ENCODE results near the gene CDH12.
"Not testable (repeated sequence)": the region's sequence is repeated elsewhere in the genome, so short reads cannot be mapped to it uniquely, and the experiment has no call there.

CDH12 gene

GRCh38 chr5:22188651-22189050 is 664.5 kb downstream of the CDH12 start:
- intact Hi-C loops (cut with DNase I) = not testable (repeated sequence)

GRCh38 chr5:22187632-22188228 is 665.4 kb downstream of the CDH12 start:
- intact Hi-C loops (cut with DNase I); DNase-seq: not testable (repeated sequence)

More at GRCh38 chr5:22188651-22189050, 664.5 kb downstream of the CDH12 start:
- DNase-seq = not testable (repeated sequence)

- intact Hi-C loops (cut with DNase I); DNase-seq: not testable (repeated sequence)
These were observed 683.9 kb downstream of the CDH12 start for GRCh38 chr5:22169226-22169625.

GRCh38 chr5:22168704-22169103 is 684.4 kb downstream of the CDH12 start:
- DNase-seq; intact Hi-C loops (cut with DNase I): not testable (repeated sequence)

- intact Hi-C loops (cut with DNase I); DNase-seq: not testable (repeated sequence)
These were observed 687.2 kb downstream of the CDH12 start for GRCh38 chr5:22165931-22166330.

GRCh38 chr5:22164910-22165748 is 688.0 kb downstream of the CDH12 start:
- DNase-seq; intact Hi-C loops (cut with DNase I): not testable (repeated sequence)

- intact Hi-C loops (cut with DNase I); DNase-seq: not testable (repeated sequence)
These were observed 696.2 kb downstream of the CDH12 start for GRCh38 chr5:22156953-22157352.

- intact Hi-C loops (cut with DNase I); DNase-seq: not testable (repeated sequence)
These were observed 698.4 kb downstream of the CDH12 start for GRCh38 chr5:22154779-22155178.

- intact Hi-C loops (cut with DNase I); DNase-seq: not testable (repeated sequence)
These were observed 701.3 kb downstream of the CDH12 start for GRCh38 chr5:22151801-22152200.

GRCh38 chr5:22140418-22140817 is 712.7 kb downstream of the CDH12 start:
- DNase-seq; intact Hi-C loops (cut with DNase I): not testable (repeated sequence)

- intact Hi-C loops (cut with DNase I); DNase-seq: not testable (repeated sequence)
These were observed 713.4 kb downstream of the CDH12 start for GRCh38 chr5:22139662-22140300.

- intact Hi-C loops (cut with DNase I) = no loop called here
- DNase-seq = no peak
These were observed 741.8 kb downstream of the CDH12 start for GRCh38 chr5:22111320-22111719.

- no peak for DNase-seq
- intact Hi-C loops (cut with DNase I) = no loop called here
These were observed 743.8 kb downstream of the CDH12 start for GRCh38 chr5:22109315-22109714.

- intact Hi-C loops (cut with DNase I) = no loop called here
- no peak for DNase-seq
These were observed 744.6 kb downstream of the CDH12 start for GRCh38 chr5:22108545-22108944.

- DNase-seq = no peak
- intact Hi-C loops (cut with DNase I) = no loop called here
These were observed 750.3 kb downstream of the CDH12 start for GRCh38 chr5:22102823-22103359.

- intact Hi-C loops (cut with DNase I) = no loop called here
- DNase-seq = no peak
These were observed 764.6 kb downstream of the CDH12 start for GRCh38 chr5:22088517-22088916.

GRCh38 chr5:22079566-22079965 is 773.6 kb downstream of the CDH12 start:
- intact Hi-C loops (cut with DNase I) = no loop called here
- no peak for DNase-seq

GRCh38 chr5:22079002-22079401 is 774.1 kb downstream of the CDH12 start:
- no peak for DNase-seq
- intact Hi-C loops (cut with DNase I) = no loop called here

- intact Hi-C loops (cut with DNase I) = no loop called here
These were observed 776.6 kb downstream of the CDH12 start for GRCh38 chr5:22076586-22076985.

GRCh38 chr5:22070186-22070728 is 782.9 kb downstream of the CDH12 start:
- DNase-seq = no peak
- intact Hi-C loops (cut with DNase I) = no loop called here

More at GRCh38 chr5:22076586-22076985, 776.6 kb downstream of the CDH12 start:
- peak in 1 of 10 donors; percentile 64 for DNase-seq

GRCh38 chr5:22063717-22064116 is 789.4 kb downstream of the CDH12 start:
- DNase-seq = no peak
- intact Hi-C loops (cut with DNase I) = no loop called here
